Activated CD8-positive, alpha-beta memory T cell treated with anti-CD3 and anti-CD28 coated beads, Interleukin-2, amount 50 U/mL, for 1 hour (primary cell): Measurements from ENCODE around the gene BCAR1.
"Not testable (repeated sequence)": the region's sequence is repeated elsewhere in the genome, so short reads cannot be mapped to it uniquely, and the experiment has no call there.

Experiments used
- DNase-seq: peaks from one replicate; pipeline ENCODE4 v3.0.0-alpha.2; 2020; ENCODE audit errors: extremely low read depth

Gene BCAR1

GRCh38 chr16:75251280-75252048 is at the start of gene BCAR1:
TSS of gene BCAR1 (minus strand) at chr16:75251624. CDS start at chr16:75251482, 142 bp downstream.
- no peak for DNase-seq

GRCh38 chr16:75298267-75298666 is 46.8 kb upstream of the BCAR1 start:
- no peak for DNase-seq

GRCh38 chr16:75296606-75297005 is 45.2 kb upstream of the BCAR1 start:
- DNase-seq: no peak

GRCh38 chr16:75294773-75295459 is 43.5 kb upstream of the BCAR1 start:
- no peak for DNase-seq

- no peak for DNase-seq
These were observed 42.3 kb upstream of the BCAR1 start for GRCh38 chr16:75293772-75294171.

GRCh38 chr16:75293173-75293572 is 41.7 kb upstream of the BCAR1 start:
- DNase-seq: no peak

- DNase-seq: no peak
These were observed 41.3 kb upstream of the BCAR1 start for GRCh38 chr16:75292691-75293090.

- no peak for DNase-seq
These were observed 37.8 kb upstream of the BCAR1 start for GRCh38 chr16:75289189-75289588.

GRCh38 chr16:75288596-75289120 is 37.2 kb upstream of the BCAR1 start:
- peak; percentile 7 for DNase-seq

GRCh38 chr16:75288181-75288580 is 36.8 kb upstream of the BCAR1 start:
- DNase-seq: no peak

- DNase-seq: no peak
These were observed 36.3 kb upstream of the BCAR1 start for GRCh38 chr16:75287708-75288107.

- DNase-seq: no peak
These were observed 35.0 kb upstream of the BCAR1 start for GRCh38 chr16:75286389-75286788.

- no peak for DNase-seq
These were observed 31.2 kb upstream of the BCAR1 start for GRCh38 chr16:75282466-75283281.

GRCh38 chr16:75281826-75282225 is 30.4 kb upstream of the BCAR1 start:
- DNase-seq: no peak

- not testable (repeated sequence) for DNase-seq
These were observed 29.6 kb upstream of the BCAR1 start for GRCh38 chr16:75281009-75281408.

GRCh38 chr16:75280331-75280804 is 28.9 kb upstream of the BCAR1 start:
- DNase-seq: no peak

- DNase-seq: no peak
These were observed 27.9 kb upstream of the BCAR1 start for GRCh38 chr16:75279305-75279704.

GRCh38 chr16:75273054-75273925 is 21.9 kb upstream of the BCAR1 start:
- no peak for DNase-seq

GRCh38 chr16:75272629-75273028 is 21.2 kb upstream of the BCAR1 start:
- not testable (repeated sequence) for DNase-seq

- no peak for DNase-seq
These were observed 20.7 kb upstream of the BCAR1 start for GRCh38 chr16:75272097-75272551.
